ENCODE measurements around the gene RNF14.

- TF ChIP-seq EZH2 (IDR thresholded peaks at IDR 0.05; ENCODE audit: borderline replicate concordance, control insufficient read depth, low read depth, low read length) (no peak), SREBF2 (IDR thresholded peaks at IDR 0.05; ENCODE audit: low read length) (no peak), CTCF (IDR thresholded peaks at IDR 0.05 in 2 of 3, conservative IDR thresholded peaks at IDR 0.05 in 1 of 3; ENCODE audit: control insufficient read depth in 2 of 3, extremely low read depth in 1 of 3, insufficient read depth in 1 of 3, low read depth in 3 of 3, low read length in 3 of 3) (no peak), SMC3 (IDR thresholded peaks at IDR 0.05; ENCODE audit: borderline replicate concordance, low read length) (no peak), SIN3A (IDR thresholded peaks at IDR 0.05; ENCODE audit: low read depth, low read length) (no peak), YY1 (IDR thresholded peaks at IDR 0.05; ENCODE audit: low read depth, low read length) (no peak), POLR2A (IDR thresholded peaks at IDR 0.05; ENCODE audit: low read depth, low read length) (no peak), CBX5 (IDR thresholded peaks at IDR 0.05; ENCODE audit: low read depth) (no peak), REST (IDR thresholded peaks at IDR 0.05; ENCODE audit: low read depth, low read length) (no peak), ZBTB4 (CRISPR knock-in tag; IDR thresholded peaks at IDR 0.05) (no peak)
Observed at GRCh38 chr5:141952020-141952419, 16.9 kb upstream of the RNF14 start.
